Activated T-helper 1 cell treated with anti-CD3 and anti-CD28 coated beads, Interleukin-12 subunit alpha, Interleukin-12 subunit beta, Interleukin-2, Interleukin-4 antibody, amounts not matched to agents 30 ng/mL and 10 ng/mL and 1 ng/mL, durations not matched to agents 14 hours and 24 hours and 36 hours (primary cell): ENCODE results near the gene FAM171A1. TPM values are rescaled to one million over a fixed set of nuclear protein-coding genes. Genes with fewer than 3 reads are reported as not detected.
"Not testable (repeated sequence)": the region's sequence is repeated elsewhere in the genome, so short reads cannot be mapped to it uniquely, and the experiment has no call there.

ENCODE experiments used
- DNase-seq: peaks from one replicate; pipeline ENCODE4 v3.0.0; 2021; ENCODE audit warnings: low spot score
- H3K27ac Mint-ChIP-seq: one replicate; pipeline ENCODE4 v1.8.0; 2021; ENCODE audit warnings: mild to moderate bottlenecking, mixed read lengths
- H3K27me3 Mint-ChIP-seq: one replicate; pipeline ENCODE4 v1.8.0; 2022; ENCODE audit warnings: mild to moderate bottlenecking, moderate library complexity, mixed read lengths; ENCODE audit not compliant: insufficient read depth
- H3K36me3 Mint-ChIP-seq: one replicate; pipeline ENCODE4 v1.8.0; 2021; ENCODE audit warnings: low read depth, mixed read lengths
- H3K4me1 Mint-ChIP-seq: one replicate; pipeline ENCODE4 v1.8.0; 2021; ENCODE audit warnings: low read depth, mixed read lengths
- H3K4me3 Mint-ChIP-seq: one replicate; pipeline ENCODE4 v1.8.0; 2021; ENCODE audit warnings: mild to moderate bottlenecking, moderate library complexity, mixed read lengths
- H3K9me3 Mint-ChIP-seq: one replicate; pipeline ENCODE4 v1.8.0; 2021; ENCODE audit warnings: mixed read lengths
- intact Hi-C: fragments of 100-400 bp; cut with micrococcal nuclease; formaldehyde crosslinking; loops from one replicate; pipeline ENCODE4 v1.15.1; 2024
- total RNA-seq: library from RNA; stranded (reverse); gene quantifications from 2 replicates; pipeline ENCODE4 v1.2.3, GENCODE V29; 2022

FAM171A1 gene
- total RNA-seq, 1 donor from 2014 or later, result 0.96 TPM

DNA sequence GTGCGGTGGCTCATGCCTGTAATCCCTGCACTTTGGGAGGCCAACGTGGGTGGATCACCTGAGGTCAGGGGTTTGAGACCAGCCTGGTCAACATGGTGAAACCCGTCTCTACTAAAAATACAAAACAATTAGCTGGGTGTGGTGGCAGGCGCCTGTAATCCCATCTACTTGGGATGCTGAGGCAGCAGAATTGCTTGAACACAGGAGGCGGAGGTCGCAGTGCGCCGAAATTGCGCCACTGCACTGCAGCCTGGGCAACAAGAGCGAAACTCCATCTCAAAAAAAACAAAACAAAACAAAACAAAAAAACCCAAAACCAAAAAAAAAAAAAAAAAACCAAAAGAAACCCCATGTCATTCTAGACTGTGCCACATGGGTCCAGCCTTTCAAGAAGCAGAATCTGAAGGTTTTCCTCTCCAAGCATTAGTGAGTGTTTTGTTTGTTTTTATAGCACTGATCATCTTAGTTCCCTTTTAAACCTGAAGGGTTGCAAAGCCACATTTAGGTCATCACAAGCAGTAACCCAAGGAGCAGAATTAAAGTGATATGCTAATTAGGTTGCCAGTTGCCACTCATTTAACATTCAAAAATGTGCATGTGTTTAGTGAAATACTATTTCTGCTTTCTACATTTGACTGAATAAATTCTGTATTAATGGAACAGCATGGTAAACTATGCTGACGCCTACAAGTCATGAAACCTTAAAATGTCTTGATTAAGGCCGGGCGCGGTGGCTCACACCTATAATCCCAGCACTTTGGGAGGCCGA, 68.7 kb downstream of the FAM171A1 start:
- H3K27me3 Mint-ChIP-seq, H3K9me3 Mint-ChIP-seq, intact Hi-C loops, DNase-seq, H3K27ac Mint-ChIP-seq, H3K4me1 Mint-ChIP-seq, H3K36me3 Mint-ChIP-seq, H3K4me3 Mint-ChIP-seq: not testable (repeated sequence)

DNA sequence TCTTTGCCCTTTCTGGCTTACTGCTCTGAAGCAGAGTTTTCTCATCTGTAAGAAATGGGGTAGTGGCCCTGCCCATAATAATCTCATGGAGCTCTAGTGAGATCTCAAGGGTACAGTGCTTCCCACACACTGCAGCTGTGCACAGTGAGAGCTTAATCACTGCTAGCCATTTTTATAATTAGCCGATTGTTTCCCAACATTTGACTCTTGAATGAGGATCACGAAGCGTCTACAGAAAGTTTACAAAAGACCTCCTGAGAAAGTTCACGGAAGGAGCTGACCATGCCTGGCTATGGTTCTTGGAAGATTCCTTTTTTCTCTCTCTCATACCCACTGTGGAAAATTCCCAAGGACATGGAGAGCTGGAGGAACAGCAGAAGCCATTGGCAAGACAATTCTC, 70.4 kb downstream of the FAM171A1 start:
- H3K4me3 Mint-ChIP-seq, result no peak overlapping the region
- H3K9me3 Mint-ChIP-seq, result no peaks in the 10 kb centered on the region
- no peaks in the 10 kb centered on the region for H3K36me3 Mint-ChIP-seq
- no peak overlapping the region for H3K27ac Mint-ChIP-seq
- peaks cover 5% of the 10 kb centered on the region for H3K27me3 Mint-ChIP-seq
- intact Hi-C loops, result no loop called here
- DNase-seq, result no peak
- H3K4me1 Mint-ChIP-seq, result no peaks in the 10 kb centered on the region

GRCh38 chr10:15300145-15300544, 70.9 kb downstream of the FAM171A1 start:
- no peak overlapping the region for H3K27ac Mint-ChIP-seq
- H3K27me3 Mint-ChIP-seq, result peaks cover 5% of the 10 kb centered on the region
- no peaks in the 10 kb centered on the region for H3K4me1 Mint-ChIP-seq
- no peaks in the 10 kb centered on the region for H3K9me3 Mint-ChIP-seq
- intact Hi-C loops, result no loop called here
- DNase-seq, result no peak
- H3K36me3 Mint-ChIP-seq, result no peaks in the 10 kb centered on the region
- H3K4me3 Mint-ChIP-seq, result no peak overlapping the region

GRCh38 chr10:15296701-15297100, 74.4 kb downstream of the FAM171A1 start:
- Mint-ChIP-seq H3K27me3 (peaks cover 3% of the 10 kb centered on the region), H3K36me3 (no peaks in the 10 kb centered on the region), H3K27ac (no peak overlapping the region)

GRCh38 chr10:15295537-15296325, 75.4 kb downstream of the FAM171A1 start:
- intact Hi-C loops, result no loop called here
- H3K4me1 Mint-ChIP-seq, result no peaks in the 10 kb centered on the region
- no peak for DNase-seq
- no peaks in the 10 kb centered on the region for H3K9me3 Mint-ChIP-seq
- H3K27ac Mint-ChIP-seq, result no peak overlapping the region
- no peak overlapping the region for H3K4me3 Mint-ChIP-seq
- H3K27me3 Mint-ChIP-seq, result peaks cover 3% of the 10 kb centered on the region
- no peaks in the 10 kb centered on the region for H3K36me3 Mint-ChIP-seq

More at GRCh38 chr10:15296701-15297100, 74.4 kb downstream of the FAM171A1 start:
- Mint-ChIP-seq H3K4me3 (no peak overlapping the region), H3K4me1 (no peaks in the 10 kb centered on the region), H3K9me3 (no peaks in the 10 kb centered on the region)
- DNase-seq, result no peak
- intact Hi-C loops, result no loop called here

DNA sequence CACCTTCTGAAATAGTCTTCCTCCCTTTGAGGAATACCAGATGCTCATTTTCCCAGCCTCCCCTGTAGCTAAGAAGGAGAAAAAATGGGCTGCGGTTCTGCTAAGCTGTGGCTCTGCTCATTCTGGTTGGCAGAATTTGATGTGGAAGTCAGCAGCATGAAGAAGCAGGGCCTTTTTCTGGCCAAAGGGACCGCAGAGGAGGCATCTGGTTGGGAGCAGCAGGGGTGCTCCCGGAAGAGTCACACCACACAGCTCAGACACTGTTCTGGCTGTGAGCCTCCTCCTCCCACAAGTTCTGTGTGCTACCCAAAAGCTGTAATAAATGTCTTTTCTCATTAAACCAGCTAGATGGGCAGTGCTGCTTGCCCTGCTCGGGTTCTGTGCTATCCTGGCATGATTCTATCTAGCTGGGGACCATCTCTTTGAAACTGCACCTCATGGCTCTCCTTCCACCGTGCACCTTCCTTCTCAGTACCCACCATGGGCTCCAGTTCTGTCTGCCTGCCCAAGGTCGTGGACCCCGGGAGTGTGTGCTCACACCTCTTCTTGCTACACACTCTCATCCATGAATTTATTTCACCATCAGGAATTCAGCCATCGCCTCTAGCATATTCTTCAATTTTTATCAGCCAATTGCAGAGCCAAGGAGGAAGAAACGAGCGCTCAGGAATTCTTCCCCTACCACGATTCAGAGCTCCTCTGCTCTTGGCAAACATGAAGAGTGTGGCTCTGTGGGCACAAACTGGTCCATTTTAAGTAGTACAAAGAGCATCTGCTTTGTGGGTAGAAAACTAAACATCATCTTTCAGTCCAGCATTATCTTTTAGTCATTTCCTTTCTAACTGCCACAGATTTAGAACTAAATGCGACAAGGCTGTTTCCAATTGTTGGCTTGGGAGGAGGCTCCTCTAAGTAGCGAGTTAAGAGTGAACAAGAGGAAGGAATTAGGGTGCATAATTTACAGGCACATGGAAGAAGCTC, 76.9 kb downstream of the FAM171A1 start:
- Mint-ChIP-seq H3K4me1 (no peaks in the 10 kb centered on the region), H3K9me3 (no peaks in the 10 kb centered on the region), H3K4me3 (no peak overlapping the region), H3K27ac (no peak overlapping the region), H3K27me3 (peaks cover 3% of the 10 kb centered on the region), H3K36me3 (no peaks in the 10 kb centered on the region)
- intact Hi-C loops, result no loop called here
- no peak for DNase-seq

GRCh38 chr10:15290671-15291070, 80.4 kb downstream of the FAM171A1 start:
- Mint-ChIP-seq H3K36me3 (no peaks in the 10 kb centered on the region), H3K9me3 (no peaks in the 10 kb centered on the region), H3K27me3 (peaks cover 3% of the 10 kb centered on the region), H3K27ac (no peak overlapping the region), H3K4me3 (no peak overlapping the region), H3K4me1 (no peaks in the 10 kb centered on the region)
- DNase-seq, result no peak
- intact Hi-C loops, result no loop called here

GRCh38 chr10:15290150-15290549, 80.9 kb downstream of the FAM171A1 start:
- no peaks in the 10 kb centered on the region for H3K4me1 Mint-ChIP-seq
- no peak for DNase-seq
- intact Hi-C loops, result no loop called here
- H3K9me3 Mint-ChIP-seq, result no peaks in the 10 kb centered on the region
- no peaks in the 10 kb centered on the region for H3K36me3 Mint-ChIP-seq
- H3K4me3 Mint-ChIP-seq, result no peak overlapping the region
- H3K27me3 Mint-ChIP-seq, result peaks cover 3% of the 10 kb centered on the region
- no peak overlapping the region for H3K27ac Mint-ChIP-seq

GRCh38 chr10:15280974-15281373, 90.1 kb downstream of the FAM171A1 start:
- H3K27ac Mint-ChIP-seq, result no peak overlapping the region

GRCh38 chr10:15280462-15280861, 90.6 kb downstream of the FAM171A1 start:
- intact Hi-C loops, result no loop called here
- no peaks in the 10 kb centered on the region for H3K4me1 Mint-ChIP-seq
- no peaks in the 10 kb centered on the region for H3K9me3 Mint-ChIP-seq
- H3K36me3 Mint-ChIP-seq, result no peaks in the 10 kb centered on the region
- H3K4me3 Mint-ChIP-seq, result no peak overlapping the region
- no peaks in the 10 kb centered on the region for H3K27me3 Mint-ChIP-seq
- H3K27ac Mint-ChIP-seq, result no peak overlapping the region
- no peak for DNase-seq

More at GRCh38 chr10:15280974-15281373, 90.1 kb downstream of the FAM171A1 start:
- Mint-ChIP-seq H3K9me3 (no peaks in the 10 kb centered on the region), H3K27me3 (no peaks in the 10 kb centered on the region), H3K36me3 (no peaks in the 10 kb centered on the region), H3K4me1 (no peaks in the 10 kb centered on the region), H3K4me3 (no peak overlapping the region)
- intact Hi-C loops, result no loop called here
- no peak for DNase-seq

GRCh38 chr10:15279236-15279635, 91.9 kb downstream of the FAM171A1 start:
- intact Hi-C loops, result no loop called here
- no peaks in the 10 kb centered on the region for H3K27me3 Mint-ChIP-seq
- H3K36me3 Mint-ChIP-seq, result no peaks in the 10 kb centered on the region
- H3K9me3 Mint-ChIP-seq, result no peaks in the 10 kb centered on the region
- no peak for DNase-seq
- no peaks in the 10 kb centered on the region for H3K4me1 Mint-ChIP-seq
- no peak overlapping the region for H3K4me3 Mint-ChIP-seq
- no peak overlapping the region for H3K27ac Mint-ChIP-seq

DNA sequence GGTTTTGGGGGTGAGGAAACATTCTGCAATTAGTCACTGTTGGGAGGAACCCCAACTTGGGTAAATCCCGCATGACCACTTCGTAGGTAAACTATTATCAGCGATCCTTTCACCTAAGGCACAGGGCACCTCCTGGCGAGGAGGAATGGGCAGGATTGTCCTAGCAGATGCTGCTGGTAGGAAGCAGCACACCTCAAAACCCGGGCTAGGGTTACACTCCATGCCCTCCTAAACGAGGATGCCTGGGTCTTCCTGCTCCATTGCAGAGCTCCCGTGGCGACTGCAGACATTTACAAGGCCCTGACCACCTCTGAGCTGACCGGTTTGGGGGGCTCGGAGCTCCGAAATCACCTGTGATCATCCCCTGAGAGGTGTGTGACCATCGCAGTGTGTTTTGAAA, 92.3 kb downstream of the FAM171A1 start:
- no peaks in the 10 kb centered on the region for H3K27me3 Mint-ChIP-seq

More for the DNA sequence above, 92.3 kb downstream of the FAM171A1 start:
- Mint-ChIP-seq H3K9me3 (no peaks in the 10 kb centered on the region), H3K36me3 (no peaks in the 10 kb centered on the region), H3K4me3 (no peak overlapping the region), H3K27ac (no peak overlapping the region), H3K4me1 (no peaks in the 10 kb centered on the region)
- intact Hi-C loops, result no loop called here
- DNase-seq, result no peak
